ENCODE results near the gene IL15. TPM values are rescaled to one million over a fixed set of nuclear protein-coding genes. Genes with fewer than 3 reads are reported as not detected.
"Not testable (repeated sequence)": the region's sequence is repeated elsewhere in the genome, so short reads cannot be mapped to it uniquely, and the experiment has no call there.

IL15 gene
- total RNA-seq, 2 donors from 2014 or later = 3.2 to 4.7 TPM

DNA sequence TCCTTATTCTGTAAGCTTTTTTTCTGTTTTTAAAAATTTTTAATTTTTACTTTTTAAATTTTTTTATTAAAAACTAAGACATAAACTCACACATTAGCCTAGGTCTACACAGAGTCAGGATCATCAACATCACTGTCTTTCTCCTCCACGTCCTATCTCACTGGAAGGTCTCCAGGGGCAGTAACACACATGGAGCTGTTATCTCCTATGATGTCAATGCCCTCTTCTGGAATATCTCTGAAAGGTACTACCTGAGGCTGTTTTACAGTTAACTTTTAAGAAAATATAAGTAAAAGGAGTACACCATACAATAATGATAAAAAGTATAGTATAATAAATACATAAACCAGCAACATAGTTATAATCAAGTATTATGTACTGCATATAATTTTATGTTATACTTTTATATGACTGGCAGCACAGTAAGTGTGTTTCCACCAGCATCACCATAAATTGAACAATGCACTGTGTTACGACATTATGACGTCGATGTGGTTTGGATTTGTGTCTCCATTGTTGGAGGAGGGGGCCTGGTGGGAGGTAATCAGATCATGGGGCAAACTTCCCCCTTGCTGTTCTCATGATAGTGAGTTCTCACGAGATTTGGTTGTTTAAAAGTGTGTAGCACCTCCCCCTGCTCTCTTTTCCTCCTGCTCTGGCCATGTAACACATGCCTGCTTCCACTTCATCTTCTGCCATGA, 21.3 kb downstream of the IL15 start:
- Mint-ChIP-seq H3K4me1 (peaks cover 15% of the 10 kb centered on the region), H3K36me3 (ENCODE audit: low read depth) (peaks cover 2% of the 10 kb centered on the region), H3K27me3 (no peaks in the 10 kb centered on the region), H3K27ac (no peak overlapping the region), H3K4me3 (peak overlapping the region; percentile 71)
- no peak for ATAC-seq
- DNase-seq = no peak
- H3K9me3 ChIP-seq (ENCODE audit: control insufficient read depth, low read length, poor library complexity, severe bottlenecking) = no peaks in the 10 kb centered on the region

- Mint-ChIP-seq H3K4me3 (peak overlapping the region; percentile 71), H3K4me1 (peaks cover 15% of the 10 kb centered on the region), H3K27ac (no peak overlapping the region), H3K27me3 (no peaks in the 10 kb centered on the region), H3K36me3 (ENCODE audit: low read depth) (peaks cover 2% of the 10 kb centered on the region)
- H3K9me3 ChIP-seq (ENCODE audit: control insufficient read depth, low read length, poor library complexity, severe bottlenecking) = no peaks in the 10 kb centered on the region
- no peak for ATAC-seq
- no peak for DNase-seq
Observed at GRCh38 chr4:141658309-141658708, 21.9 kb downstream of the IL15 start.

GRCh38 chr4:141659539-141659938, 23.2 kb downstream of the IL15 start:
- Mint-ChIP-seq H3K4me1 (peaks cover 13% of the 10 kb centered on the region), H3K27ac (no peak overlapping the region), H3K36me3 (ENCODE audit: low read depth) (peaks cover 2% of the 10 kb centered on the region), H3K4me3 (no peak overlapping the region), H3K27me3 (no peaks in the 10 kb centered on the region)
- DNase-seq (no peak), ATAC-seq (no peak)
- H3K9me3 ChIP-seq (ENCODE audit: control insufficient read depth, low read length, poor library complexity, severe bottlenecking) = no peaks in the 10 kb centered on the region

DNA sequence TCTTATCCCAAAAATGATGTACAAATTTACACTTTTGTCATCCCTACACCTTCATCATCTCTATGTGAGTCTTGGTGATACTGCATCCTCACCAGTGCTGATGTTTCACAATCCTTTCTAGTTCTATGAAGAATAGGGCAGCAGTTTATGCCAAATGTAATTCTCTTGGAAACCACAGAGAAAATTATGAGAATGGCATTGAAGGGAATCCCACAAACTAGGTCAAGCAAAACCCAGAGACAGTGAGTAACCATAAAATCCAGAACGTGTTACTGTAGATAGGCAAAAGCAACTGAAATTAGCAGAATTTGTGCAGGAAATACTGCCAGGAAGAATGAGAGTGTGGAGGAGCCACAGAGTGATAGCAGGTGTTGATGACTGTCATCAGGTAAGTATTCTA, 24.5 kb downstream of the IL15 start:
- Mint-ChIP-seq H3K27ac (no peak overlapping the region), H3K4me1 (peaks cover 10% of the 10 kb centered on the region), H3K4me3 (no peak overlapping the region), H3K36me3 (ENCODE audit: low read depth) (peaks cover 2% of the 10 kb centered on the region), H3K27me3 (no peaks in the 10 kb centered on the region)
- no peak for DNase-seq
- ATAC-seq = no peak
- H3K9me3 ChIP-seq (ENCODE audit: control insufficient read depth, low read length, poor library complexity, severe bottlenecking) = no peaks in the 10 kb centered on the region

DNA sequence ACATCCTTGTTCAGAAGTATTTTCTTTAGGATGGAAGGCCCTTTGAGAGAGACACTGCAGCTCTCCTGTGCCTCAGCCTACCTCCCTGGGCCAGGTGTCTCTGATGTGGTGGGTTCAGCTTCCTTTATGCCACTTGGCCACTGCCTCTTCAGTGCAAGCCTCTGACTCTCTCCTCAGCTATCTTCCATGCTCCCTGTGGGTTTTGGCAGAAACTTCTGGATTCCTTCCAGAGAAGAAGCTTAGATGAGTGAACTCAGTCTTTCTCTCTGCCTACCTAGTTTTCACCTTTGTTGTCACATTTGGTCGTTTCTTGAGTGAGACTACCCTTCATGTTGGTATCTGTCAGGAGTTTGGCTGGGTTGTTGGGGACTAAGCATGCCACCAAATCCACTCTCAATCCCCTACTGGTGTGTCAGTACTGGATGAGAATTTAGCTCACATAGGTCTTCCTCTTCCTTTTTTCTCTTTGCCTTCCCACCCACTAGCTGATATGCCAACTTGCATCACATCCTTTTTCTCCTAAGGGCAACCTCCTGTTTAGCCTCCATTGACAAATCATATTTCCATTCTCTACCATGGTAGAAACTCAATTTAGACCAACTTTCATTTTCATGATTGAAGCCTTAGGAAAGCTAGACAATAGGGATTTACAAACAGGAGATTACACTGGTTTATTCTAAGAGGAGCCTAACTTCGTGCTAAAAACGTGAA, 32.0 kb downstream of the IL15 start:
- peaks cover 3% of the 10 kb centered on the region for H3K36me3 Mint-ChIP-seq (ENCODE audit: low read depth)
- H3K4me1 Mint-ChIP-seq = peaks cover 5% of the 10 kb centered on the region
- no peaks in the 10 kb centered on the region for H3K9me3 ChIP-seq (ENCODE audit: control insufficient read depth, low read length, poor library complexity, severe bottlenecking)
- no peak for ATAC-seq
- no peak for DNase-seq
- no peaks in the 10 kb centered on the region for H3K27me3 Mint-ChIP-seq
- H3K4me3 Mint-ChIP-seq = no peak overlapping the region
- no peak overlapping the region for H3K27ac Mint-ChIP-seq

GRCh38 chr4:141669501-141669900, 33.1 kb downstream of the IL15 start:
- DNase-seq (no peak), ATAC-seq (no peak)
- peaks cover 3% of the 10 kb centered on the region for H3K36me3 Mint-ChIP-seq (ENCODE audit: low read depth)
- peaks cover 5% of the 10 kb centered on the region for H3K4me1 Mint-ChIP-seq
- no peaks in the 10 kb centered on the region for H3K27me3 Mint-ChIP-seq
- H3K4me3 Mint-ChIP-seq = no peak overlapping the region
- H3K27ac Mint-ChIP-seq = no peak overlapping the region
- no peaks in the 10 kb centered on the region for H3K9me3 ChIP-seq (ENCODE audit: control insufficient read depth, low read length, poor library complexity, severe bottlenecking)

- H3K9me3 ChIP-seq (ENCODE audit: control insufficient read depth, low read length, poor library complexity, severe bottlenecking) = no peaks in the 10 kb centered on the region
- Mint-ChIP-seq H3K4me3 (no peak overlapping the region), H3K27ac (no peak overlapping the region), H3K4me1 (peaks cover 5% of the 10 kb centered on the region), H3K27me3 (no peaks in the 10 kb centered on the region), H3K36me3 (ENCODE audit: low read depth) (no peaks in the 10 kb centered on the region)
- ATAC-seq (no peak), DNase-seq (no peak)
Observed at GRCh38 chr4:141675384-141675783, 39.0 kb downstream of the IL15 start.

DNA sequence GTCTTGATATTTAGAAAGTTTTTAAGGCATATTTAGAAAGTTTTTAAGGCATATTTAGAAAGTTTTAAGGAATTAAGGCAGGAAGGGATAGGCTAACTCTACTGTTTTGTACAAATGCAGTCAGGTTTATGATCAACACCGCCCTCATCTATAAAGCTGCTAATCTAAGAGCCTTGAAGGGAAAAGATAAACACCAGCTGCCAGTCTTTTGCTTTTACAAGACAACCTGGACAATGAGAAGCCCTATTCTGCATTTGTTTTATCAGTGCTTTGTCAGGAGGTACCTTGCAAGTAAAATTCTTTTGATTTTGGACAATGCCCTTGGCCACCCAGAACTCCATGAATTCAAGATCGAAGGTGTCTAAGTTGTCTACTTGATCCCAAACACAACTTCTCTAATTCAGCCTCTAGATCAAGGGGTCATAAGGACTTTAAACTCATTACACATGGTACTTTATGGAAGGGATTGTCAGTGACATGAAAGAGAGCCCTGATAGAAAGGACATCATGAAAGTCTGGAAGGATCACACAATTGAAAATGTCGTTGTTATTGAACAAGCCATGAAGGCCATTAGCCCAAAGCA, 39.8 kb downstream of the IL15 start:
- no peaks in the 10 kb centered on the region for H3K36me3 Mint-ChIP-seq (ENCODE audit: low read depth)
- peaks cover 9% of the 10 kb centered on the region for H3K4me1 Mint-ChIP-seq
- no peaks in the 10 kb centered on the region for H3K27me3 Mint-ChIP-seq
- H3K9me3 ChIP-seq (ENCODE audit: control insufficient read depth, low read length, poor library complexity, severe bottlenecking) = no peaks in the 10 kb centered on the region
- ATAC-seq (no peak), DNase-seq (no peak)
- H3K4me3 Mint-ChIP-seq = no peak overlapping the region
- no peak overlapping the region for H3K27ac Mint-ChIP-seq

DNA sequence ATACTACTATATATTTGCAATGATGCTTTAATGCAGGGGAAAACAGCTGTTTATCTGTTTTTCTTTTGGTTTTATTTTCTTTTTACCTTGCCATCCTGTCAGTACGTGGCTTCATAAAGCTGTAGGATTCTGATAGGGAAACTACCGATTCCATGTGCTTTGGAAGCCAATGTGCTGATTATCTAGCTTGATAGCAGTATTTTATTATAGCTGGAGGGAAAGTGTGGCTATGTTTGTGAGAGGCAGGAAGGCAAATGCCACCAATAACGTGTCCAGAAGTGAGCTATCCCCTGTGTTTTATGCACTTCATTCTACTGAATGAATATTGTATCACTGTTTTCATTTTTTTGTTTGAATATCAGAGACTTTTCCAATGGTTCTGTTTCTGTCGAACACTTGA, 43.7 kb downstream of the IL15 start:
- H3K4me3 Mint-ChIP-seq = no peak overlapping the region
- H3K36me3 Mint-ChIP-seq (ENCODE audit: low read depth) = no peaks in the 10 kb centered on the region
- no peak for ATAC-seq
- H3K27me3 Mint-ChIP-seq = no peaks in the 10 kb centered on the region
- no peaks in the 10 kb centered on the region for H3K9me3 ChIP-seq (ENCODE audit: control insufficient read depth, low read length, poor library complexity, severe bottlenecking)
- no peak for DNase-seq
- peaks cover 9% of the 10 kb centered on the region for H3K4me1 Mint-ChIP-seq
- H3K27ac Mint-ChIP-seq = no peak overlapping the region

DNA sequence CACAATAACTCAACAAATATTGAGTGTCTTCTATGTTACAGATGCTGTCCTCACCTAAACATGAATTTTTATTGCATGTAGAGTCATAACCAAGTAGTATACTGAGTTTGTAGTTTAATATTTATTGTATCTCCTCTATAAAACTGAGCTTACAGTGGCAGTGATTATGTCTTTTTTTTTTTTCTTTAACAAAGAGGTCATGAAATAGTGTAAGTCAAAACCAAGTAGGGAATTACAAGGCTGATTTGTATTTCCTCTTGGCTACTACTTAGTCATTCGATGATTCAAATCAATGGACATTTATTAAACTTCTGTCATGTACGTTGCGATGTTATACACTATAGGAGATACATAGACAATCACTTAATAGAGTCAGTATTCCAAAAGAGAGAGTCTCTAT, 48.4 kb downstream of the IL15 start:
- DNase-seq (no peak), ATAC-seq (no peak)
- Mint-ChIP-seq H3K4me3 (no peak overlapping the region), H3K27me3 (no peaks in the 10 kb centered on the region), H3K4me1 (peaks cover 6% of the 10 kb centered on the region), H3K27ac (no peak overlapping the region), H3K36me3 (ENCODE audit: low read depth) (peaks cover 4% of the 10 kb centered on the region)
- no peaks in the 10 kb centered on the region for H3K9me3 ChIP-seq (ENCODE audit: control insufficient read depth, low read length, poor library complexity, severe bottlenecking)

GRCh38 chr4:141686146-141686775, 49.9 kb downstream of the IL15 start:
- Mint-ChIP-seq H3K4me3 (no peak overlapping the region), H3K4me1 (peaks cover 2% of the 10 kb centered on the region), H3K27me3 (no peaks in the 10 kb centered on the region), H3K36me3 (ENCODE audit: low read depth) (peaks cover 4% of the 10 kb centered on the region), H3K27ac (no peak overlapping the region)
- ATAC-seq = no peak
- no peaks in the 10 kb centered on the region for H3K9me3 ChIP-seq (ENCODE audit: control insufficient read depth, low read length, poor library complexity, severe bottlenecking)
- DNase-seq = no peak

GRCh38 chr4:141686879-141687278, 50.5 kb downstream of the IL15 start:
- H3K27me3 Mint-ChIP-seq = no peaks in the 10 kb centered on the region
- H3K27ac Mint-ChIP-seq = peak overlapping the region; percentile 47
- peaks cover 4% of the 10 kb centered on the region for H3K36me3 Mint-ChIP-seq (ENCODE audit: low read depth)
- DNase-seq (no peak), ATAC-seq (no peak)
- no peaks in the 10 kb centered on the region for H3K9me3 ChIP-seq (ENCODE audit: control insufficient read depth, low read length, poor library complexity, severe bottlenecking)
- no peak overlapping the region for H3K4me3 Mint-ChIP-seq
- peaks cover 2% of the 10 kb centered on the region for H3K4me1 Mint-ChIP-seq

- H3K4me3 Mint-ChIP-seq; DNase-seq; H3K9me3 ChIP-seq (ENCODE audit: control insufficient read depth, low read length, poor library complexity, severe bottlenecking); H3K4me1 Mint-ChIP-seq; H3K27me3 Mint-ChIP-seq; H3K36me3 Mint-ChIP-seq (ENCODE audit: low read depth); H3K27ac Mint-ChIP-seq; ATAC-seq: not testable (repeated sequence)
Observed at GRCh38 chr4:141689726-141690296, 53.4 kb downstream of the IL15 start.

All from T-helper 17 cell (primary cell).